ENCODE results near the gene FZD7.

GRCh38 chr2:202022755-202023154 is 10.9 kb upstream of the FZD7 start:
- TF ChIP-seq POLR2A (IDR thresholded peaks at IDR 0.05): no peak
- no peak for TF ChIP-seq CTCF (IDR thresholded peaks at IDR 0.05)
